SJCRH30 (cell line): ENCODE results near the gene PRPF38B. TPM values are rescaled to one million over a fixed set of nuclear protein-coding genes. Genes with fewer than 3 reads are reported as not detected.

Experiments used
- DNase-seq, 2 experiments: peaks; one replicate each; pipeline ENCODE4 v3.0.0-alpha.2; 2015 to 2020
- H3K27ac ChIP-seq: fragments of 250-450 bp; sonication (Bioruptor Pico); 2 replicates; pipeline ENCODE4 v1.5.1; 2020; ENCODE audit warnings: mild to moderate bottlenecking, moderate library complexity
- H3K27me3 ChIP-seq: fragments of 250-450 bp; sonication (Bioruptor Pico); 2 replicates; pipeline ENCODE4 v1.5.1; 2020; ENCODE audit warnings: mild to moderate bottlenecking, moderate library complexity
- H3K36me3 ChIP-seq: fragments of 250-450 bp; sonication (Bioruptor Pico); 2 replicates; pipeline ENCODE4 v1.5.1; 2020; ENCODE audit warnings: mild to moderate bottlenecking, moderate library complexity
- H3K4me1 ChIP-seq: fragments of 250-450 bp; sonication (Bioruptor Pico); 2 replicates; pipeline ENCODE4 v1.5.1; 2020; ENCODE audit warnings: mild to moderate bottlenecking, moderate library complexity
- H3K4me3 ChIP-seq: fragments of 250-450 bp; sonication (Bioruptor Pico); 2 replicates; pipeline ENCODE4 v1.5.1; 2020; ENCODE audit warnings: mild to moderate bottlenecking, moderate library complexity
- H3K9me3 ChIP-seq: fragments of 250-450 bp; sonication (Bioruptor Pico); replicated peaks from 2 replicates; pipeline ENCODE4 v1.5.1; 2020; ENCODE audit warnings: mild to moderate bottlenecking, moderate library complexity
- total RNA-seq: library from RNA; depleted of rRNA; stranded (reverse); fragments of >200 nt; shearing (Covaris generic); gene quantifications from 2 replicates; pipeline ENCODE4 v1.2.3, GENCODE V29; 2014; rRNA removed

PRPF38B gene, protein sequence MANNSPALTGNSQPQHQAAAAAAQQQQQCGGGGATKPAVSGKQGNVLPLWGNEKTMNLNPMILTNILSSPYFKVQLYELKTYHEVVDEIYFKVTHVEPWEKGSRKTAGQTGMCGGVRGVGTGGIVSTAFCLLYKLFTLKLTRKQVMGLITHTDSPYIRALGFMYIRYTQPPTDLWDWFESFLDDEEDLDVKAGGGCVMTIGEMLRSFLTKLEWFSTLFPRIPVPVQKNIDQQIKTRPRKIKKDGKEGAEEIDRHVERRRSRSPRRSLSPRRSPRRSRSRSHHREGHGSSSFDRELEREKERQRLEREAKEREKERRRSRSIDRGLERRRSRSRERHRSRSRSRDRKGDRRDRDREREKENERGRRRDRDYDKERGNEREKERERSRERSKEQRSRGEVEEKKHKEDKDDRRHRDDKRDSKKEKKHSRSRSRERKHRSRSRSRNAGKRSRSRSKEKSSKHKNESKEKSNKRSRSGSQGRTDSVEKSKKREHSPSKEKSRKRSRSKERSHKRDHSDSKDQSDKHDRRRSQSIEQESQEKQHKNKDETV
- total RNA-seq, result 30.9 and 43.5 TPM in 2 replicates

DNA sequence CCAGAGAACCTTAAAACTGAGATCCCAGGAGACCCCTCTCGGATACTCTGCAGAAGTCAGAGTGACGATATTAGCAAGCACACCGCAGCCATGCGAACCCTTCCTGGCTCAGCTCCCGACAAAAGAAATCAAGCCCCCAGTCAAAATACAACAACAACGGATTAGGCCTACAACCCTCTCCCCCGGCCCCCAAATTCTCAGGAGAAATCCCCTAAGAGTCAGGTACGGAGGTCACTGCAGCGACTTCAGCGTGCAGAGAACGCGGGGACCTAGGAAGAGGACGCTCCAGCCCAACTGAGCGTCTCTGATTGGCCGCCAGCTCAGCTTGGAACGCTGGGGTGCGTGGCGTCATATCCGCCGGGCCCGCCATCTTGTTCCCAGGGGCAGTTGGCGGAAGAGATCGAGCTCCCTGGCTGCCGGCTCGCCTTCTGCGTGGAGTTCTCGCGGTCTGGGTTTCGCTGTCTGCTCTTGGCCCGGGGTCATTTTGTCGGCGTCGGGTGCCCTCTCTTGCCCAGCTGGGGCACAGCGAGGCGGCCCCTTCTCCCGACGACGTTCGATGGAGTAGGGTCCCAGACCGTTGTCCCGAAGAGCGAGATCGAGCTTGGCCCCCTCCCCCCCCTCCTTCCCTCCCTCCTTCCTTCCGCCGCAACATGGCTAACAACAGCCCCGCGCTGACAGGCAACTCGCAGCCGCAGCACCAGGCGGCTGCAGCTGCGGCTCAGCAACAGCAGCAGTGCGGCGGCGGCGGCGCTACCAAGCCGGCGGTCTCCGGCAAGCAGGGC is at the start of gene PRPF38B:
Gene PRPF38B, plus strand, starts transcription at position 369 of the 782 bp plus-strand sequence. Its CDS starts 282 bp downstream, at position 651.
- Histone ChIP-seq H3K4me1 (0 out of 2 replicates have a peak, but pooled peaks cover 6% of the 10 kb centered on the region), H3K27ac (peak within 1 kb of the TSS; percentile 86)
- DNase-seq, result peak; percentile 92 to 95

DNA sequence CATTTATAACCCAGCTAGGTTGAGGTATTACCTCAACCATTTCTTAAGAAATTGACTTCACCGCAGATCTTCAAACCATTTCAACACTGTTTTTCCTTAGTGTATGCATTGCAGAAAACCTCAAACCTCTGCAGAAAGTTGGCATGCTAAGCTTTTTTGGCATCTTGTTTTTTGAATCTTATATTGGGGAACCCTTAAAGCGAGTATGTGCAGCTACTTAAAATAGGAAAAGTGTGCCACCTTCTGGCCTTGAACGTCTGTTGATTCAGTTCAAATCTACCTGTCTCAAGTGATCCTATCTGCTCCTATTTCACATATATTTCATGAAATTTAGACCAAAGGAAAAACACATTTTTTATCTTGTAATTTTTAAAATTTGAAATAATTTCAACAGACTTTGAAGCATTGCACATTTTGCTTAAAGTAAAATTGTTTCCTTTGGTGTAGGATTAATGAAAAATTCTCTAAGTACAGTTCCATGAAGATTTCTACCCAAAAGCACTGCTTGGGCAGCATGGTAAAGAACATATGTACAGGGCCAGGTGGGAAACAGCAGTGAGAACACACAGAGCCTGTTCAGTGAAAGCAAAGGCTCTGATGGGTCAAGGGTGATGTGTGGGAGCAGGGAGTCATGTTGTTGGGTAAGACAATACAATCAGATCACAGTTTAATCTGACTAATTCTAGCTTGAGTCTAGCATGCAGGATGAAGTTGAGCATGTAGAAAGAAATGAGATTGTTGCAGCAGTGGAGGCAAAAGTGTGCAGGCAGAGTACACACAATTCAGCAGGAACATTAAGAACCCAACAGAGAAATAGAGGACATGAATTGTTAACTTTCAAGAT is 48.4 kb upstream of the PRPF38B start:
- Histone ChIP-seq H3K4me3 (no peak overlapping the region), H3K27ac (no peak overlapping the region), H3K9me3 (no peaks in the 10 kb centered on the region), H3K36me3 (no peaks in the 10 kb centered on the region), H3K4me1 (no peaks in the 10 kb centered on the region), H3K27me3 (no peaks in the 10 kb centered on the region; the same call in 1 of the 2 replicates)
- DNase-seq, result peak; percentile 20 to 68

More for the DNA sequence above, at the start of gene PRPF38B:
- Histone ChIP-seq H3K4me3 (peak within 1 kb of the TSS; percentile 75), H3K36me3 (peaks cover 33% of the 10 kb centered on the region), H3K9me3 (no peaks in the 10 kb centered on the region), H3K27me3 (no peaks in the 10 kb centered on the region)

DNA sequence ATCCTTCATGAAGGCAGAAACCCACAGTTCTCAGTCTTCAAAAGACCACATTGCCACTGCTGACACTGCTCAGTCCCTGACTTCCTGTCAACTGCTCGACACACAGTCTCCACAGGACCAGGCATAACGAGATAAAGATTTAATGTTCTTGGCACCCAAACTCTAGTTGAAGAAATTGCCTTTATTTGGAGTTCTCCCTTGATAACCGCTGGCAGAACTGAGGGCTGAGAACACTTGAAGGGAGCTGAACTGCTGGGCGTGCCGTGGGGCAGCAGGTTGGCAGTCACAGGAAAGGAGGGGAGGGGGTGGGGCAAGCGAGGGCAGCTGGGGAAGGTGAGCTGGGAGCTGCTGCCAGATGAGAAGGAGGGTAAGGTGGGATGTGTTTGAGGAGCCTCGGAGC is 47.1 kb upstream of the PRPF38B start:
- H3K27ac ChIP-seq, result no peak overlapping the region
- no peak overlapping the region for H3K4me3 ChIP-seq
- no peaks in the 10 kb centered on the region for H3K4me1 ChIP-seq
- no peaks in the 10 kb centered on the region for H3K36me3 ChIP-seq
- no peaks in the 10 kb centered on the region for H3K9me3 ChIP-seq
- no peak for DNase-seq
- no peaks in the 10 kb centered on the region; the same call in 1 of the 2 replicates for H3K27me3 ChIP-seq

DNA sequence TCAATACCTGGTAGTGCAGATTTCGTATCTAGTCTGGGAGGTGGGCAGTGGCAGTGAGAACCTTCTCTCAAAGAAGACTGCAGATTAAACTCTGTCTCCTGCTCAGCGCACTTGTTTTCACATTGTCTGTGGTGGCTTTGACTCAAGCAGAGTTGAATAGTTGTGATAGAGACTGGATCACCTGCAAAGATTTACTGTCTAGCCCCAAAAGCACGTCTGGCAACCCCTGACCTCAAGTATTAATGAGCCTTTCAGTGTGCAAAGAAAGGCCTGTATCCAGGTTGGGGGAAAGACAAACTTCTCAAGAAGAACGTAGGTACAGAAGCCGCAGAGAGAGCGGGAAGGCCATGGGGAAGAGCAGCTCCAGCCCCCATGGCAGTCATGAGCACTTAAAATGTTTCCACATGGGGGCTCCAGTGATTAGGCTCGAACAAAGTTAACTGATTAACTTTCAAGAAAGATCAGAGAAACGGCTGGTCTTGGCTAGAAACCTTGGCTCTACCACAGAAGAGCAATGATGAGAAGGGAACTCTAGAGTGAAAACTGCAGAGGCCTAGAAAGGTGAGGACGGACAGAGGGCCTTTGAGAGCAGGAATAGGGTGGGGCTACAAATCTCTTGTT is 46.4 kb upstream of the PRPF38B start:
- no peak for DNase-seq
- Histone ChIP-seq H3K4me3 (no peak overlapping the region), H3K27ac (no peak overlapping the region), H3K36me3 (no peaks in the 10 kb centered on the region), H3K4me1 (no peaks in the 10 kb centered on the region), H3K27me3 (no peaks in the 10 kb centered on the region; the same call in 1 of the 2 replicates), H3K9me3 (no peaks in the 10 kb centered on the region)

DNA sequence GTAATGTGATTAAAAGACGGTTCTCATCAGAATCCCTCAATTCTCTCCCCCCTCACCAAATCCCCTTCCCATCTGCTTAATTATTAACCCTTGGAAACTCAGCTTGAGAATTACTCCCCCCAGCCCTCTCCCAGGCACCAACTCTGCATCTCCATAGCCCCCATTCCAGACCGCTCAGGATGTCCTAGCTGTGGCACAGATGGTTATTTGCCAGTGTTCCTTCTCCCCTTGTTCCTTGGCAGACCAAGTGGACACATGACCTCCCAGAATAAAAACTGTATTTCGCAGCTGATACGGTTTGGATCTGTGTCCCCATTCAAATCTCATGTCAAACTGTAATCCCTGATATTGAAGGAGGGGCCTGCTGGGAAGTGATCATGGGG is 45.9 kb upstream of the PRPF38B start:
- Histone ChIP-seq H3K27ac (no peak overlapping the region), H3K4me1 (no peaks in the 10 kb centered on the region)

DNA sequence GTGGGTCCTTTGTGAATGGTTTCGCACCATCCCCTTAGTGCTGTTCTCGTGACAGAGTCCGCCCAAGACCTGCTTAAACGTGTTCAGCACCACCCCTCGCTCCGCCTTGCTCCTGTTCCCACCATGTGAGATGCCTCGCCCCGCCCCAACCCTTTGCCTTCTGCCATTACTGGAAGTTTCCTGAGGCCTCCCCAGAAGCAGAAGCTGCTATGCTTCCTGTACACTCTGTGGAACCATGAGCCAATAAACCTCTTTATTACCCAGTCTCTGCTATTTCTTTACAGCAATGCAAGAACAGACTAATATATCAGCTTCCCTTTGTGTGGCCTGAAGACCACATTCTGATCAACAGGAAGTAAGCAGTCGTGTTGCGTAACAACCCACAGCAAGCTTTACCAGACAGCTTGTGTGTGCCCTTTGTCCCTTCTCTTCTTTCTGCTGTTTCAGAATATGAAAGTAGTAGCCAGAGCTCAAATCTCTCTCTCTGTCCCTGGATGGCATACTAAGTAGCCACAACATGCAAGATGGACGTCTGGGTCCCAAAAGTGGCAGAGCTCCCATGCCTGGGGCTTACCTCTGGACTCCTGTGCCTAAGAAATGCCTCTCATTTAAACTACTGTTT is 45.4 kb upstream of the PRPF38B start:
- no peak overlapping the region for H3K4me3 ChIP-seq
- H3K27me3 ChIP-seq, result no peaks in the 10 kb centered on the region; the same call in 1 of the 2 replicates
- no peak for DNase-seq
- no peaks in the 10 kb centered on the region for H3K4me1 ChIP-seq
- H3K36me3 ChIP-seq, result no peaks in the 10 kb centered on the region
- H3K9me3 ChIP-seq, result no peaks in the 10 kb centered on the region
- H3K27ac ChIP-seq, result no peak overlapping the region

More for the DNA sequence above, 45.9 kb upstream of the PRPF38B start:
- DNase-seq, result no peak
- Histone ChIP-seq H3K27me3 (no peaks in the 10 kb centered on the region; the same call in 1 of the 2 replicates), H3K4me3 (no peak overlapping the region), H3K9me3 (no peaks in the 10 kb centered on the region), H3K36me3 (no peaks in the 10 kb centered on the region)

DNA sequence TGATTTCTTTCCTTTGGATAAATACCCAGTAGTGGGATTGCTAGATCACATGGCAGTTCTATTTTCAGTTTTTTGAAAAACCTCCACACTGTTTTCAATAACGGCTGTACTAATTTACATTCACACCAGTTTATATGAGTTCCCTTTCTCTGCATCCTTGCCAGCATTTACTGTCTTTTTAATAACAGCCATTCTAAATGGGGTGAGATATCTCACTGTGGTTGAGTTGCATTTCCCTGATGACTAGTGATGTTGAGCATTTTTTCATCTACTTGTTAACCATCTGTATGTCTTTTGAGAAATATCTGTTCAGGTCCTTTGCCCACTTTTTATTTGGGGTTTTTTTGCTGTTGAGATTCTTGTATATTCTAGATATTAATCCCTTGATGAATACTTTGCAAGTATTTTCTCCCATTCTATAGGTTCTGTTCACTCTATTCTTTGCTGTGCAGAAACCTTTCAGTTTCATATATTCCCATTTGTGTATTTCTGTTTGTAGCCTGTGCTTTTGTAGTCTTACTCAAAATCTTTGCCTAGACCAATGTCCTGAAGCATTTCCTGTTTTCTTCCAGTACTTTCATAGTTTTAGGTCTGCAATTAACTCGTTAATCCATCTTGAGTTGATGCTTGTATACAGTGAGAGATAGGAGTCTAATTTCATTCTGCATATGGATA is 38.5 kb upstream of the PRPF38B start:
- Histone ChIP-seq H3K9me3 (no peaks in the 10 kb centered on the region), H3K4me3 (no peak overlapping the region), H3K27me3 (no peaks in the 10 kb centered on the region; the same call in 1 of the 2 replicates), H3K27ac (no peak overlapping the region), H3K4me1 (no peaks in the 10 kb centered on the region), H3K36me3 (0 out of 2 replicates have a peak, but pooled peaks cover 2% of the 10 kb centered on the region)
- no peak for DNase-seq

DNA sequence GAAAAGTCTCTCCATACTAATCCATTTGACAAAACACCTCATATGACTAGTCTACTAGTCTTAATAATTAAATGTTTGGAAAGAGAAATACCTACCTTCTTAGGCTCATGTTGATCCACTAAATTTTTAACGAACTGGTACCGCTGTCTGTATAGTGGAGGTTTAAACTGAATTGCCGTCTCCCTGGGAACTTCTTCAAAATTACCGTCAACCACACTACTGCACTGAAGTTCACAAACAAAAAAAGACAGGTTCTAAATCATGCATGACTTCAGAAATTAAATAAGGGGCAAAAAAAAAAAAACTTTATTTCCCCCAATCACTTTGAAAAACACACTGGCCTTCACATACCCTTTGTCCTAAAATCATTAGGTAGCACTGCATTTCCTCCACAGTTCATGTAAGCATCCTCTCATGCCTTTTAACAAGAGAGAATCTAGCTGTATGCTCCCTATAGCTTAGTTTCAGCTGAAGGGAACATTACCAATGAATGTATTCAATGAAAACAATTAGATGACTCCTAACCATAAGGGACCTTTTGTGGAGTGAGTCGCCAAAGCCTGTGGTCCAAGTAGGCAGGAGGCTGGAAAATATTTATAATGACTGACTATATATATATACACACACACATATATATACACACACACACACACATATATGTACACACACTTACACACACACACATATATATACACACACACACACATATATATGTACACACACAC is 34.6 kb upstream of the PRPF38B start:
- no peak for DNase-seq
- Histone ChIP-seq H3K4me3 (no peak overlapping the region), H3K27me3 (no peaks in the 10 kb centered on the region)

DNA sequence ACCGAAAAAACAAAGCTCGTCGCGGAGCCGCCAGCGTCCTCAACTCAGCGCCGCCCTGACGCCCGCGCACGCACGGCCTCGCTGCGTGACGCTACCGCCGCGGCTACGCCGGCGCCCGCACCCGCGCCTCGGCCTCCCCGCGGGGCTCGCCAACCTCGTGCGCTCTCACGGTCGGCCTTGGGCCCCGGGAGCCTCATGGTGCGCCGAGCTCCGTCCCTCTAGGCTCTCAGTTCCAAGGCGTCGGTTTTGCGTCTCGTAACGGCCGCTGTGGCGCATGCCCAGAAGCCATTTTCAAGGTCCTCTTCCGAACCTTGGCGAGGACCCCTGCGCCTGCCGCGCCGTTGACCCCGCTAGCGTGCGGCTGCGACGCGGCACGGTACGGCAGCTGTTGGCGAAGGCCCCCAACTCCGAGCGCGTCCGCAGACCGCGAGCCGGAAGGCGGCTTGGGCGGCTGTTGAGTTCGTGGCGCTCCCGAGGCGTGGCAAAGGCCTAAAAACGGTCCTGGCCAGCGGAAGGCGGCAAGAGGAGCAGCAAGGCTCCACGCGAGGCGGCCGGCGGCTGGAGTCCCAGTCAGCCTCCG is 31.0 kb upstream of the PRPF38B start, which contains the start of gene HENMT1:
Gene HENMT1, minus strand, starts transcription at position 64 of the 580 bp plus-strand sequence. CDS start 1,209 bp downstream, outside the sequence.
- Histone ChIP-seq H3K36me3 (no peaks in the 10 kb centered on the region), H3K4me1 (no peaks in the 10 kb centered on the region), H3K27me3 (no peaks in the 10 kb centered on the region), H3K4me3 (no peak within 1 kb of the TSS), H3K27ac (no peak within 1 kb of the TSS), H3K9me3 (no peaks in the 10 kb centered on the region)
- no peak for DNase-seq

More for the DNA sequence above, 34.6 kb upstream of the PRPF38B start:
- 0 out of 2 replicates have a peak, but pooled peaks cover 2% of the 10 kb centered on the region for H3K36me3 ChIP-seq
- H3K4me1 ChIP-seq, result no peaks in the 10 kb centered on the region
- no peak overlapping the region for H3K27ac ChIP-seq
- no peaks in the 10 kb centered on the region for H3K9me3 ChIP-seq

DNA sequence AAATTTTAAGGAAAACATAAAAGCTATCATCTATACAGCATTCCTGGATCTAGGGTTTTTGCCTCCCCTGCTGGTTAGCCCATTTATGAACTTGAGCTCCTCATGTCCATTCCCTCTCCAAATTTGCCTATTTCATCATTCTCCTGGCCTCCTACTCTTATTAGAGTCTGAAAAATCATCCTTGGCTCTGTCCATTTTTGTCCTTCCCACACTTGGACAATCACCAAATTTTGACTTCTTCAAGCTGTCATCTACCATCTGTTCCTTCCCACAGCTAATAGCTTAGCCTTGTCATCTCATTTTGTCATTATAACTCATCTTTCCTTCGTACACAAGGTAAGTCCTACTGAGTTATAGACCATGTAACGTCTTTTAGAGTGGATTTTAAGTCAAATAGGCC is 29.0 kb upstream of the PRPF38B start:
- DNase-seq, result no peak
- no peaks in the 10 kb centered on the region for H3K4me1 ChIP-seq
- no peaks in the 10 kb centered on the region for H3K9me3 ChIP-seq
- no peaks in the 10 kb centered on the region for H3K36me3 ChIP-seq
- no peak overlapping the region for H3K27ac ChIP-seq
- no peak overlapping the region for H3K4me3 ChIP-seq
- H3K27me3 ChIP-seq, result no peaks in the 10 kb centered on the region

DNA sequence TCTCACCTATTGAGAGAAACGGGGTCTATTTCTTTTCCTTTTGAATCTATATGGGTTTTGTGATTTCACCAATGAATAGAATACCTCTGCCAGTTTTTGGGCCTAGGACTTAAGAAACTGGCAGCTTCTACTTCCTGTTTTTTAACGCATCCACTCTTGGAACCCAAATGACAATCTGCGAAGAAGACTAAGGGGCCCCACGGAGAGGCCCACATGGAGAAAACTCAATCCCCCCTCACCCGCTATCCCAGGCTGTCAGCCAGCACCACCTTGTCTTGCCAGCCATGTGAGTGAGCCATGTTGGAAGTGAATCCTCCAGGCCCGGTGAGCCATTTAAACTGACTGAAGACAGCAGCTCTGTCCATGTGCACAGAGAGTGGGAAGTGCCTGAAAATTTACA is 27.6 kb upstream of the PRPF38B start:
- no peak for DNase-seq
- Histone ChIP-seq H3K4me3 (no peak overlapping the region), H3K4me1 (no peaks in the 10 kb centered on the region), H3K36me3 (no peaks in the 10 kb centered on the region), H3K27ac (no peak overlapping the region), H3K9me3 (no peaks in the 10 kb centered on the region), H3K27me3 (no peaks in the 10 kb centered on the region)

DNA sequence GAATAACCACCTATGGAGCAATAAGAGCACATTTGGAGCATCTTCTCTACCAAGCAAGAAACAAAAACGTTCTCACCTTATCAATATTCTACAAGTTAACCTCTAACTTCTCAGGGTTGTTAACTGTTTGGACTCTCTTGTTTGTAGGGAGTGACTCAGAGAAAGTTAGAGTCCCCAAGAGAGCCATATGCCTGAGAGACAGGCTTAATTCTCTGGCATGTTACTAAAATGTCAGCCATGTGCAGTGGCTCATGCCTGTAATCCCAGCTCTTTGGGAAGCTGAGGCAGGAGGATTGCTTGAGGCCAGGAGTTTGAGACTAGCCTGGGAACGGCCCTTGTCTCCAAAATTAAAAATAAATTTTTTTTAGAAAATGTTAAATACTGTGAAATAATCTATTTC is 27.0 kb upstream of the PRPF38B start:
- Histone ChIP-seq H3K27me3 (no peaks in the 10 kb centered on the region), H3K36me3 (no peaks in the 10 kb centered on the region), H3K4me3 (no peak overlapping the region), H3K27ac (no peak overlapping the region), H3K9me3 (no peaks in the 10 kb centered on the region), H3K4me1 (no peaks in the 10 kb centered on the region)
- no peak for DNase-seq
